Measurements from ENCODE around the gene DCLK2. TPM values are rescaled to one million over a fixed set of nuclear protein-coding genes. Genes with fewer than 3 reads are reported as not detected.

DCLK2 gene
- polyA plus RNA-seq, 1 donor, result 12.0 TPM

- DNase-seq, result no peak
Measured at GRCh38 chr4:150117629-150118028, 39.4 kb downstream of the DCLK2 start.

- no peak for DNase-seq
Measured at GRCh38 chr4:150119492-150119891, 41.2 kb downstream of the DCLK2 start.

GRCh38 chr4:150123087-150123486, 44.8 kb downstream of the DCLK2 start:
- DNase-seq, result no peak

- no peak for DNase-seq
Measured at GRCh38 chr4:150123796-150124677, 45.8 kb downstream of the DCLK2 start.

GRCh38 chr4:150126201-150126863, 48.1 kb downstream of the DCLK2 start:
- DNase-seq, result no peak

- no peak for DNase-seq
Measured at GRCh38 chr4:150126864-150127203, 48.6 kb downstream of the DCLK2 start.

- no peak for DNase-seq
Measured at GRCh38 chr4:150127757-150128156, 49.5 kb downstream of the DCLK2 start.

GRCh38 chr4:150130933-150131332, 52.7 kb downstream of the DCLK2 start:
- DNase-seq, result no peak

GRCh38 chr4:150131581-150132228, 53.5 kb downstream of the DCLK2 start:
- DNase-seq, result no peak

GRCh38 chr4:150133605-150134004, 55.4 kb downstream of the DCLK2 start:
- no peak for DNase-seq

GRCh38 chr4:150135134-150135772, 57.0 kb downstream of the DCLK2 start:
- DNase-seq, result no peak

- DNase-seq, result no peak
Measured at GRCh38 chr4:150136036-150136435, 57.8 kb downstream of the DCLK2 start.

GRCh38 chr4:150136481-150136880, 58.2 kb downstream of the DCLK2 start:
- no peak for DNase-seq

GRCh38 chr4:150139297-150139865, 61.1 kb downstream of the DCLK2 start:
- no peak for DNase-seq

- no peak for DNase-seq
Measured at GRCh38 chr4:150140774-150141400, 62.6 kb downstream of the DCLK2 start.

- DNase-seq, result peak; percentile 29
Measured at GRCh38 chr4:150141756-150142155, 63.5 kb downstream of the DCLK2 start.

GRCh38 chr4:150142831-150143230, 64.6 kb downstream of the DCLK2 start:
- DNase-seq, result no peak

GRCh38 chr4:150145090-150145945, 67.1 kb downstream of the DCLK2 start:
- no peak for DNase-seq

- no peak for DNase-seq
Measured at GRCh38 chr4:150145946-150146340, 67.7 kb downstream of the DCLK2 start.

GRCh38 chr4:150149381-150149780, 71.1 kb downstream of the DCLK2 start:
- no peak for DNase-seq

GRCh38 chr4:150150629-150151062, 72.4 kb downstream of the DCLK2 start:
- no peak for DNase-seq
